Measurements from ENCODE around the gene RPL18.

Gene RPL18

DNA sequence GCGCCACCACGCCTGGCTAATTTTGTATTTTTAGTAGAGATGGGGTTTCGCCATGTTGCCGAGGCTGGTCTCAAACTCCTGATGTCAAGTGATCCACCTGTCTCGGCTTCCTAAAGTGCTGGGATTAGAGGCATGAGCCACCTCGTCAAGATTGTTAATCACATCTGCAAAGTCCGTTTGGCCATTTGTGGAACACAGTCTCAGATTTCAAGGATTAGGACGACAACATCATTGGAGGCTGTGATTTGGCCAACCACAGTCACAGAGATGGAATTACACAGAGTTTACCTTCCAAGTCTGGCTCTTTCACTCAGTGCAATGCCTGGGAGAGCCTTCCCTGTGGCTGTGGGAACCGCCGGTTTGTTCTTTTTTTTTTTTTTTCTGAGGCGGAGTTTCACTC, 49.2 kb downstream of the RPL18 start:
- Mint-ChIP-seq H3K9me3 (no peaks in the 10 kb centered on the region), H3K27me3 (peaks cover 35% of the 10 kb centered on the region), H3K27ac (no peak overlapping the region), H3K4me3 (no peak overlapping the region), H3K36me3 (no peaks in the 10 kb centered on the region), H3K4me1 (no peaks in the 10 kb centered on the region)
- no peak for ATAC-seq

DNA sequence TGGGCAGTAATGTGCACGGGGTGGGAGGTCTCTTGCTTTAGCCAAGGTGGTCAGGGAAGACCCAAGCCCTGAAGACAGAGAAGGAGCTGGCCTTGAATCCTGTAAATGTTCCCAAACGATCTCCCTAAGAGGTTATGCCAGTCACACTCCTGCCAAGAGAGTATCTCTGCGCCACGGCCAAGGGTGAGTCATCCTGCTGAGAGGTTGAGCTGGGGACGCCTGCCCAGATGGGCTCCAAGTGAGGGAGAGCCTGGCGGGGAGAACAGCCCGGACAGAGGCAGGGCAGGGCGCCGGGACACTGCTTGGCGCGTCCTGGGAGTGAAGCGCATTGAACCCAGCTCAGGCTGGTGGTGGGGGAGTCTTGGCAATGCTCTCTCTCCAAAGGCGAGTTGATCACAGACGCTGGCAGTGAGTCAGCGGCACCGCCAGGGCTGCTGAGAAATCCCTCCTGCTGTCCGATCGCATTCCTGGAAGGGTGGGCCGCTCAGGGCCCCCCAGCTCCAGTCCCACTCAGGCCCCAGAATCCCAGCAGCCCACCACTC, 50.6 kb downstream of the RPL18 start:
- Mint-ChIP-seq H3K27me3 (peaks cover 36% of the 10 kb centered on the region), H3K36me3 (no peaks in the 10 kb centered on the region), H3K4me1 (no peaks in the 10 kb centered on the region), H3K4me3 (no peak overlapping the region), H3K27ac (no peak overlapping the region), H3K9me3 (no peaks in the 10 kb centered on the region)
- peak; percentile 8 for ATAC-seq

All from stimulated activated memory B cell treated with anti-CD40 and anti-IgM and Interleukin-4, amounts not matched to agents 10 μg/mL and 1 μg/mL and 100 μg/mL, for 72 hours (primary cell).